Neural crest cell (in vitro differentiated cells): Measurements from ENCODE around the gene PGAP1. TPM values are rescaled to one million over a fixed set of nuclear protein-coding genes. Genes with fewer than 3 reads are reported as not detected.

ENCODE experiments used
- DNase-seq: peaks from one replicate; pipeline ENCODE4 v3.0.0; 2021; ENCODE audit warnings: low read depth, mixed read lengths, low spot score
- H3K27ac Mint-ChIP-seq: one replicate; pipeline ENCODE4 v1.8.0; 2021; ENCODE audit warnings: mild to moderate bottlenecking, mixed read lengths; ENCODE audit not compliant: unreplicated experiment
- H3K27me3 Mint-ChIP-seq: 2 replicates; pipeline ENCODE4 v1.8.0; 2021; ENCODE audit warnings: low read depth, mild to moderate bottlenecking, mixed read lengths
- H3K36me3 Mint-ChIP-seq: 2 replicates; pipeline ENCODE4 v1.8.0; 2021; ENCODE audit warnings: low read depth, mild to moderate bottlenecking, mixed read lengths
- H3K4me1 Mint-ChIP-seq: 2 replicates; pipeline ENCODE4 v1.8.0; 2021; ENCODE audit warnings: mixed read lengths
- H3K4me3 Mint-ChIP-seq: one replicate; pipeline ENCODE4 v1.8.0; 2021; ENCODE audit warnings: mild to moderate bottlenecking, mixed read lengths
- H3K9me3 Mint-ChIP-seq: 2 replicates; pipeline ENCODE4 v1.8.0; 2021; ENCODE audit warnings: mixed read lengths
- CTCF ChIP-seq: fragments of 200-600 bp; sonication (generic); conservative IDR thresholded peaks from 2 replicates; pipeline ENCODE4 v1.5.0; 2021; ENCODE audit warnings: antibody characterized with exemption, mild to moderate bottlenecking
- total RNA-seq: library from RNA; stranded (reverse); gene quantifications from 2 replicates; pipeline ENCODE4 v1.2.1, GENCODE V29; 2021

Gene PGAP1
- total RNA-seq, 1 donor from 2014 or later = 48.2 TPM

DNA sequence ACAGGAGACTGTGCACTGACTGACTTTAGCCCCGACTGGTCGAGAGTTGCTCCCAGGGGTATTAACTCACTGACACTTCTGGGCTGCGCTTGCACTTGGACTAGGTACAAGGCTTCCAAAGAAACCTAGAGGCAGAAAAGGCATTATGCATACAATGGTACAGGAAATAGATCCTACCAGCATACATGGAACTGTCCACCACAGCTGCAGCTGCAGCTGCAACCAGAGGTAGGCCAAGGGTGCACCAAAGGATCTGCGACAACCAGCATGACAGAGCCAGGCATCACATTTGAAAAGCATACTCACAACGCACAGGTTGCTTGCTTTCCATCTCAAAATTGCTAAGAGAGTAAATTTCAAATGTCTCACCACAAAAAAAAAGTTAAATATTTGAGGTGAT lies 22.6 kb upstream of the PGAP1 start:
- Mint-ChIP-seq H3K4me3 (no peak overlapping the region), H3K27me3 (no peaks in the 10 kb centered on the region), H3K27ac (no peak overlapping the region), H3K9me3 (no peaks in the 10 kb centered on the region), H3K4me1 (peaks cover 4% of the 10 kb centered on the region), H3K36me3 (no peaks in the 10 kb centered on the region)
- no peak for TF ChIP-seq CTCF
- no peak for DNase-seq

GRCh38 chr2:196944570-196944969 lies 18.1 kb upstream of the PGAP1 start:
- H3K36me3 Mint-ChIP-seq = no peaks in the 10 kb centered on the region
- peaks cover 4% of the 10 kb centered on the region for H3K4me1 Mint-ChIP-seq
- H3K4me3 Mint-ChIP-seq = no peak overlapping the region
- DNase-seq = no peak
- H3K27me3 Mint-ChIP-seq = no peaks in the 10 kb centered on the region
- H3K9me3 Mint-ChIP-seq = no peaks in the 10 kb centered on the region
- no peak for TF ChIP-seq CTCF
- H3K27ac Mint-ChIP-seq = no peak overlapping the region

DNA sequence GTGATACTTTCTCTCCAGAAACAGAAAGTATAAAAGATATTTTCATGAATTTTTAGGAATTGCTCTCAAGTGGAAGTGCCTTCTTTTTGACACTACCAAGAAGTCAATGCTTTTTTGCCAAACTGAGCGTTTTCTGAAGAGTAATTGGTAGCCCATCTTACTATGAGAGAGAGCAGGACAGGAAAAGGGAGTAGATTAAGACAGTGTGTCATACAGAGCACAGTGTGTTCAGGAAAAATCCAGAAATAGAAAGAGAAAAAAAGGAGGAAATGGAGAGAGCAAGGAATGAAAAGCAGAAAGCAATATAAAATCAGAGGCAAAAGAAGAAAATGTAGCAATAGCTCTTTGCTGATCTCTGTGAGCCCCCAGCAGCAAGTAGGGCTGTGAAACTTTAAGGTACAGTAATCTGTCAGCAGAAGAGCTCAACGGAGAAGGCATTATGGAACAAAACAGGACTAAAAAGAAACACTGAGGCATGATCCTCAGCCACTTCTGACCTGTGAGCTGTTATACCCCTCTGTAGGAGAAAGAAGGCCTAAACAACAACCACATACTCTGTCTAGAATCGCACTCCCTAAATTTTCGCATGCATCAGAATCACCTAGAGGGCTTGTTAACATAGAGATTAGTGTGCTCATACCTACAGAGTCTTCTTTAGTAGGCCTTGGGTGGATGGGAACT lies 15.0 kb upstream of the PGAP1 start:
- TF ChIP-seq CTCF = no peak
- no peaks in the 10 kb centered on the region for H3K27me3 Mint-ChIP-seq
- no peak for DNase-seq
- H3K36me3 Mint-ChIP-seq = no peaks in the 10 kb centered on the region
- H3K4me1 Mint-ChIP-seq = peaks cover 4% of the 10 kb centered on the region
- H3K27ac Mint-ChIP-seq = no peak overlapping the region
- H3K9me3 Mint-ChIP-seq = no peaks in the 10 kb centered on the region
- H3K4me3 Mint-ChIP-seq = no peak overlapping the region

DNA sequence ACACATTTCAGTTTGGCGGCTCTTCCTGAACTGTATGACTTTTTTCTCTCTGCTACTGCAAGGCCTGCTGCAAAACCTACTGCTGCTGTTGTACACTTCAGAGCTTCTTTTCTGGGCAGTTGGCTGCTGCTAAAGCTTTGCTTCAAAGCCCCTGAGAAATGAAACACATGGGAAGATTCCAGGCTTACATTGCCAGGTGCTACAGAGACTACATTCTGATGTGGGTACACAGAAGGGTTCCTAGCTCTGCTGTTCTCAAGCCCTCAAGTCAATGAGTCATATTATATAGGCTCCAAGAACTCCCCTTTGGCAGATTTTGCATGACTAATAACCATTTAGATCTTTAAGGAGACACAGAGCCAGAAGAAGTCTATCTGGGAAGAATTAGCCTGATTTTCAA lies 12.9 kb upstream of the PGAP1 start:
- no peak for TF ChIP-seq CTCF
- H3K27ac Mint-ChIP-seq = no peak overlapping the region
- H3K27me3 Mint-ChIP-seq = no peaks in the 10 kb centered on the region
- no peaks in the 10 kb centered on the region for H3K4me1 Mint-ChIP-seq
- H3K9me3 Mint-ChIP-seq = no peaks in the 10 kb centered on the region
- DNase-seq = no peak
- no peak overlapping the region for H3K4me3 Mint-ChIP-seq
- no peaks in the 10 kb centered on the region for H3K36me3 Mint-ChIP-seq

DNA sequence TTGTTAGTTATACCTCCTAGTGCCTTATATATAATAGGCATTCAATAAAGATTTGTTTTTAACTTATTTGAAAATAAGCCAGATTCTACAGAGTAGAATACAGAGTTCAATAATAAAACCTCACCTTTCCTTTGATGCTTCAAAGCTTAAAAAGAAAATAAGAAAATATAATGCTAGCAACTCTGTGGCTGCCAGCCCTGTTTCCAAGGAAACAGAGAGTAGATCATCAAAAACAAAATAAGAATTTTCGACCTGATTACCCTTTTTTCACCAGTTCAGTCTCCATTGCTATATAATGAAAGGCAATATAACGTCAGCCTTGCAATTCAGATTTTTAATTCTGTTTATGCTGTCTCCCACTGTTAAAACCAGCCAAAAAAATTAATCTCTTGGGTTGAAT lies 8.9 kb upstream of the PGAP1 start:
- Mint-ChIP-seq H3K4me3 (no peak overlapping the region), H3K27ac (no peak overlapping the region), H3K9me3 (no peaks in the 10 kb centered on the region), H3K27me3 (no peaks in the 10 kb centered on the region), H3K4me1 (no peaks in the 10 kb centered on the region), H3K36me3 (no peaks in the 10 kb centered on the region)
- TF ChIP-seq CTCF = no peak
- no peak for DNase-seq
